ENCODE measurements around the gene WBP1. TPM values are rescaled to one million over a fixed set of nuclear protein-coding genes. Genes with fewer than 3 reads are reported as not detected.

WBP1 gene
- total RNA-seq, 2 experiments from 2014 or later: 68.8 to 70.8 TPM

- no peak for DNase-seq (ENCODE audit: low spot score)
- H3K4me2 ChIP-seq (ENCODE audit: low read length): no peak overlapping the region
- no TSS peak for BruUV-seq (replicated peaks)
- no peak overlapping the region for H3K4me3 ChIP-seq (ENCODE audit: low read depth, low read length, poor library complexity, severe bottlenecking)
- POLR2A ChIA-PET: no interaction called here
- TF ChIP-seq EZH2phosphoT487 (IDR thresholded peaks at IDR 0.05; ENCODE audit: borderline replicate concordance, low read depth, low read length): no peak
- H3K9me2 ChIP-seq (ENCODE audit: insufficient read depth, low read length): no peaks in the 10 kb centered on the region
- H3K27ac ChIP-seq (ENCODE audit: low read depth, low read length, poor library complexity, severe bottlenecking): no peak overlapping the region
- intact Hi-C loops (cut with micrococcal nuclease; ENCODE audit: unreplicated experiment): no loop called here
- H3K4me1 ChIP-seq (ENCODE audit: insufficient read depth, low read length, poor library complexity, severe bottlenecking): peaks cover 12% of the 10 kb centered on the region
- peaks cover 20% of the 10 kb centered on the region for H3K79me2 ChIP-seq (ENCODE audit: insufficient read depth, low read depth, low read length)
- H3K36me3 ChIP-seq (ENCODE audit: insufficient read depth, low read length): peaks cover 30% of the 10 kb centered on the region
- CTCF ChIA-PET (ENCODE audit: unreplicated experiment): no interaction called here
- no peaks in the 10 kb centered on the region for H4K20me1 ChIP-seq (ENCODE audit: insufficient read depth, low read length)
- H3K9me3 ChIP-seq (ENCODE audit: low read length): no peaks in the 10 kb centered on the region
- H2AFZ ChIP-seq (ENCODE audit: low read length): no peak overlapping the region
Observed at GRCh38 chr2:74486141-74486540, 27.9 kb downstream of the WBP1 start.

DNA sequence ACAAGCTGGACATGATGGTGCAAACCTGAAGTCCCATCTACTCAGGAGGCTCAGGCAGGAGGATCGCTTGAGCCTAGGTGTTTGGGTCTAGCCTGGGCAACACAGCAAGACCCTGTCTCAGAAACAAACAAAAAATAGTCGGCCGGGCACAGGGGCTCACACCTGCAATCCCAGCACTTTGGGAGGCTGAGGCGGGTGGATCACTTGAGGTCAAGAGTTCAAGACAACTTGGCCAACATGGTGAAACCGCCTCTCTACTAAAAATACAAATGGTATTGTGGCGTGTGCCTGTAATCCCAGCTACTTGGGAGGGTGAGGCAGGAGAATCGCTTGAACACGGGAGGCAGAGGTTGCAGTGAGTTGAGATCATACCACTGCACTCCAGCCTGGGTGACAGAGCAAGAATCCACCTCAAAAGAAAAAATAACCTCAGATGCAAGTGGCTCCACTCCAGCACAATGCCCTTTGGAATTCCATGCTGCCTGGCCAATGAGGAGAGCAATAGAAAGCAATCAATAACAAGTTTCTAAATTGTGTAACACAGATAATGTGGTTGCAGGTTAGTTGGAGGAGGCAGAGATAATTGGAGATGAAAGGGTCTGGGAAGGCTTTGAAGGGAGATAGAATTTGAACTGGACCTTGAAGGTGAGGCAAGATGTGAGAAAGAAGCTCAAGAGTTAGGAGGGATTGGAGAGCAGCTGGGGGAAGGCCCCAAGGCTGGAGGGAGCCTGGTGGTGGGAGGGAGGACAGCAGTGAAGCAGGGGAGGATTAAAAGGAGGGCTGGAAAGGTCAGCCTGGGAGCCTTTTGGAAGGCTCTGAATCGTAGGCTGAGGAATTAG, 30.6 kb downstream of the WBP1 start:
- intact Hi-C loops (cut with micrococcal nuclease; ENCODE audit: unreplicated experiment): no loop called here
- Histone ChIP-seq H3K9me2 (ENCODE audit: insufficient read depth, low read length) (no peaks in the 10 kb centered on the region), H3K9me3 (ENCODE audit: low read length) (no peaks in the 10 kb centered on the region), H3K36me3 (ENCODE audit: insufficient read depth, low read length) (peaks cover 54% of the 10 kb centered on the region), H3K27ac (ENCODE audit: low read depth, low read length, poor library complexity, severe bottlenecking) (no peak overlapping the region), H2AFZ (ENCODE audit: low read length) (no peak overlapping the region), H4K20me1 (ENCODE audit: insufficient read depth, low read length) (no peaks in the 10 kb centered on the region), H3K4me2 (ENCODE audit: low read length) (no peak overlapping the region), H3K4me3 (ENCODE audit: low read depth, low read length, poor library complexity, severe bottlenecking) (no peak overlapping the region), H3K79me2 (ENCODE audit: insufficient read depth, low read depth, low read length) (peaks cover 4% of the 10 kb centered on the region; the same call in 1 of the 2 replicates), H3K4me1 (ENCODE audit: insufficient read depth, low read length, poor library complexity, severe bottlenecking) (peaks cover under 1% of the 10 kb centered on the region)
- TF ChIP-seq, protein P1, sequence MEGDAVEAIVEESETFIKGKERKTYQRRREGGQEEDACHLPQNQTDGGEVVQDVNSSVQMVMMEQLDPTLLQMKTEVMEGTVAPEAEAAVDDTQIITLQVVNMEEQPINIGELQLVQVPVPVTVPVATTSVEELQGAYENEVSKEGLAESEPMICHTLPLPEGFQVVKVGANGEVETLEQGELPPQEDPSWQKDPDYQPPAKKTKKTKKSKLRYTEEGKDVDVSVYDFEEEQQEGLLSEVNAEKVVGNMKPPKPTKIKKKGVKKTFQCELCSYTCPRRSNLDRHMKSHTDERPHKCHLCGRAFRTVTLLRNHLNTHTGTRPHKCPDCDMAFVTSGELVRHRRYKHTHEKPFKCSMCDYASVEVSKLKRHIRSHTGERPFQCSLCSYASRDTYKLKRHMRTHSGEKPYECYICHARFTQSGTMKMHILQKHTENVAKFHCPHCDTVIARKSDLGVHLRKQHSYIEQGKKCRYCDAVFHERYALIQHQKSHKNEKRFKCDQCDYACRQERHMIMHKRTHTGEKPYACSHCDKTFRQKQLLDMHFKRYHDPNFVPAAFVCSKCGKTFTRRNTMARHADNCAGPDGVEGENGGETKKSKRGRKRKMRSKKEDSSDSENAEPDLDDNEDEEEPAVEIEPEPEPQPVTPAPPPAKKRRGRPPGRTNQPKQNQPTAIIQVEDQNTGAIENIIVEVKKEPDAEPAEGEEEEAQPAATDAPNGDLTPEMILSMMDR (conservative IDR thresholded peaks at IDR 0.05; ENCODE audit: low read length): no peak
- no peak for TF ChIP-seq EZH2phosphoT487 (IDR thresholded peaks at IDR 0.05; ENCODE audit: borderline replicate concordance, low read depth, low read length)
- ChIA-PET POLR2A (interaction anchor here (0.5 to 0.9 kb wide), 3 partner anchors 16 to 78 kb away, joined by 3 to 4 read pairs (median 3); partner anchors contain the start of gene PCGF1), CTCF (ENCODE audit: unreplicated experiment) (no interaction called here)
- no peak for DNase-seq (ENCODE audit: low spot score)
- no TSS peak for BruUV-seq (replicated peaks)

GRCh38 chr2:74489906-74490305, 31.7 kb downstream of the WBP1 start:
- POLR2A ChIA-PET: interaction anchor here (0.6 to 0.9 kb wide), 2 partner anchors 17 kb away, joined by 3 to 4 read pairs; partner anchors contain the start of gene PCGF1
- BruUV-seq (replicated peaks): no TSS peak

More at GRCh38 chr2:74489906-74490305, 31.7 kb downstream of the WBP1 start:
- H3K79me2 ChIP-seq (ENCODE audit: insufficient read depth, low read depth, low read length): no peaks in the 10 kb centered on the region
- no peaks in the 10 kb centered on the region for H3K4me1 ChIP-seq (ENCODE audit: insufficient read depth, low read length, poor library complexity, severe bottlenecking)
- H3K4me2 ChIP-seq (ENCODE audit: low read length): no peak overlapping the region
- H3K27ac ChIP-seq (ENCODE audit: low read depth, low read length, poor library complexity, severe bottlenecking): no peak overlapping the region
- H3K36me3 ChIP-seq (ENCODE audit: insufficient read depth, low read length): peaks cover 60% of the 10 kb centered on the region
- intact Hi-C loops (cut with micrococcal nuclease; ENCODE audit: unreplicated experiment): no loop called here
- TF ChIP-seq, protein P1 (conservative IDR thresholded peaks at IDR 0.05; ENCODE audit: low read length): no peak
- TF ChIP-seq EZH2phosphoT487 (IDR thresholded peaks at IDR 0.05; ENCODE audit: borderline replicate concordance, low read depth, low read length): no peak
- DNase-seq (ENCODE audit: low spot score): no peak
- no peak overlapping the region for H2AFZ ChIP-seq (ENCODE audit: low read length)
- no peaks in the 10 kb centered on the region for H3K9me2 ChIP-seq (ENCODE audit: insufficient read depth, low read length)
- H3K4me3 ChIP-seq (ENCODE audit: low read depth, low read length, poor library complexity, severe bottlenecking): no peak overlapping the region
- no peaks in the 10 kb centered on the region for H3K9me3 ChIP-seq (ENCODE audit: low read length)
- CTCF ChIA-PET (ENCODE audit: unreplicated experiment): interaction anchor here (0.6 kb wide), 1 partner anchor 361 kb away, joined by 3 read pairs; no protein-coding TSS in a partner anchor
- H4K20me1 ChIP-seq (ENCODE audit: insufficient read depth, low read length): no peaks in the 10 kb centered on the region
